ENCODE results near the gene CFDP1.
"Not testable (repeated sequence)": the region's sequence is repeated elsewhere in the genome, so short reads cannot be mapped to it uniquely, and the experiment has no call there.

CFDP1 gene

GRCh38 chr16:75280331-75280804, 152.9 kb downstream of the CFDP1 start:
- TF ChIP-seq CTCF (IDR thresholded peaks at IDR 0.05; ENCODE audit: low read depth, low read length) = no peak
- no peak overlapping the region for H3K4me3 ChIP-seq (ENCODE audit: low read depth, low read length)

- H3K4me3 ChIP-seq (ENCODE audit: low read depth, low read length) = no peak overlapping the region
- no peak for TF ChIP-seq CTCF (IDR thresholded peaks at IDR 0.05; ENCODE audit: low read depth, low read length)
Measured at GRCh38 chr16:75279305-75279704, 154.0 kb downstream of the CFDP1 start.

- TF ChIP-seq CTCF (IDR thresholded peaks at IDR 0.05; ENCODE audit: low read depth, low read length) = no peak
- H3K4me3 ChIP-seq (ENCODE audit: low read depth, low read length) = no peak overlapping the region
Measured at GRCh38 chr16:75273054-75273925, 160.0 kb downstream of the CFDP1 start.

- not testable (repeated sequence) for H3K4me3 ChIP-seq (ENCODE audit: low read depth, low read length)
Measured at GRCh38 chr16:75272629-75273028, 160.7 kb downstream of the CFDP1 start.

- no peak for TF ChIP-seq CTCF (IDR thresholded peaks at IDR 0.05; ENCODE audit: low read depth, low read length)
- H3K4me3 ChIP-seq (ENCODE audit: low read depth, low read length) = no peak overlapping the region
Measured at GRCh38 chr16:75272097-75272551, 161.2 kb downstream of the CFDP1 start.

GRCh38 chr16:75271441-75272096, 161.7 kb downstream of the CFDP1 start:
- H3K4me3 ChIP-seq (ENCODE audit: low read depth, low read length) = no peak overlapping the region
- TF ChIP-seq CTCF (IDR thresholded peaks at IDR 0.05; ENCODE audit: low read depth, low read length) = no peak

GRCh38 chr16:75269358-75269757, 163.9 kb downstream of the CFDP1 start:
- H3K4me3 ChIP-seq (ENCODE audit: low read depth, low read length) = not testable (repeated sequence)

- no peak for TF ChIP-seq CTCF (IDR thresholded peaks at IDR 0.05; ENCODE audit: low read depth, low read length)
- H3K4me3 ChIP-seq (ENCODE audit: low read depth, low read length) = no peak overlapping the region
Measured at GRCh38 chr16:75267631-75268264, 165.6 kb downstream of the CFDP1 start.

Measured in WI38 (cell line).